K562 (cell line): Measurements from ENCODE around the gene PPP1CA. TPM values are rescaled to one million over a fixed set of nuclear protein-coding genes. Genes with fewer than 3 reads are reported as not detected.

Source experiments
- ARID1B ChIP-seq: fragments of 450-650 bp; IDR thresholded peaks from 2 replicates; pipeline ENCODE4 v1.6.1; 2016; ENCODE audit warnings: antibody characterized with exemption, mild to moderate bottlenecking, inconsistent platforms
- BRD4 ChIP-seq: fragments of 200-600 bp; sonication (generic); IDR thresholded peaks from 2 replicates; pipeline ENCODE4 v1.6.1; 2017; ENCODE audit warnings: inconsistent platforms
- BRD9 ChIP-seq: fragments of 450-650 bp; IDR thresholded peaks from 2 replicates; pipeline ENCODE4 v1.6.1; 2018; ENCODE audit warnings: low read depth; ENCODE audit not compliant: partially characterized antibody
- BRF1 ChIP-seq: IDR thresholded peaks from 3 replicates; pipeline ENCODE4 v1.6.1; 2011; ENCODE audit warnings: borderline replicate concordance, mild to moderate bottlenecking; ENCODE audit not compliant: insufficient read length; ENCODE audit errors: extremely low read depth
- CBFA2T2 ChIP-seq: fragments of 450-650 bp; conservative IDR thresholded peaks from 2 replicates; pipeline ENCODE4 v1.6.1; 2017; ENCODE audit warnings: mild to moderate bottlenecking
- CBX1 ChIP-seq: sonication (generic); IDR thresholded peaks from 2 replicates; pipeline ENCODE4 v1.6.1; 2016; ENCODE audit warnings: antibody characterized with exemption, low read depth, mild to moderate bottlenecking
- CHD4 ChIP-seq: fragments of 200-600 bp; sonication (generic); IDR thresholded peaks from 3 replicates; pipeline ENCODE4 v1.6.1; 2012; ENCODE audit warnings: low read depth, mild to moderate bottlenecking, mixed read lengths, low read length, inconsistent platforms; ENCODE audit not compliant: insufficient read depth, insufficient replicate concordance, poor library complexity, severe bottlenecking
- CUX1 ChIP-seq: fragments of 200-800 bp; sonication (Bioruptor generic); IDR thresholded peaks from 2 replicates; pipeline ENCODE4 v1.6.1; 2016; ENCODE audit warnings: missing genetic modification characterization, missing compliant biosample characterization
- E2F1 ChIP-seq: sonication (generic); formaldehyde crosslinking; IDR thresholded peaks from 2 replicates; pipeline ENCODE4 v1.8.1; 2023; ENCODE audit warnings: mild to moderate bottlenecking, missing genetic modification reagents, moderate library complexity
- ELF2 ChIP-seq: fragments of 250-450 bp; sonication (Bioruptor Pico); IDR thresholded peaks from 2 replicates; pipeline ENCODE4 v1.5.0; 2021; ENCODE audit warnings: mild to moderate bottlenecking
- ELK1 ChIP-seq: sonication (generic); formaldehyde crosslinking; IDR thresholded peaks from 2 replicates; pipeline ENCODE4 v1.8.1; 2022; ENCODE audit warnings: missing genetic modification reagents
- GABPB1 ChIP-seq: sonication (generic); formaldehyde crosslinking; IDR thresholded peaks from 2 replicates; pipeline ENCODE4 v1.8.0; 2022; ENCODE audit warnings: mild to moderate bottlenecking, missing genetic modification reagents
- MEF2D ChIP-seq: conservative IDR thresholded peaks from 2 replicates; pipeline ENCODE4 v1.6.1; 2016; ENCODE audit warnings: low read depth, missing genetic modification characterization, missing compliant biosample characterization
- POLR2G ChIP-seq: fragments of 200-400 bp; formaldehyde crosslinking; IDR thresholded peaks from 2 replicates; pipeline ENCODE4 v1.6.1; 2017; ENCODE audit warnings: low read depth, mild to moderate bottlenecking, antibody characterized with exemption, low read length, moderate library complexity
- POLR3G ChIP-seq: IDR thresholded peaks from 2 replicates; pipeline ENCODE4 v1.6.1; 2011; ENCODE audit not compliant: insufficient read length, insufficient replicate concordance; ENCODE audit errors: extremely low read depth
- PRDM10 ChIP-seq: fragments of 450-650 bp; IDR thresholded peaks from 2 replicates; pipeline ENCODE4 v1.6.1; 2018; ENCODE audit not compliant: partially characterized antibody
- ZNF717 ChIP-seq: fragments of 250-450 bp; sonication (Bioruptor Pico); IDR thresholded peaks from 2 replicates; pipeline ENCODE4 v1.5.0; 2021
- polyA plus RNA-seq, 8 experiments: library from polyadenylated mRNA; depleted of rRNA in 4 of 8; stranded (reverse) in 5 of 8; unstranded in 3 of 8; fragments of >200 nt; fragmentation: Nextera tagmentation in 2 of 8; fragmentation: Illumina TruSeq in 1 of 8; extraction: Ambion mirVana in 2 of 8; extraction: Trizol in 1 of 8; gene quantifications; 2 replicates each; pipeline versions ENCODE4 v1.2.1 to v1.2.3, GENCODE V29; 2011 to 2014; ENCODE audit warnings: inconsistent platforms in 1 of 8, missing spikeins in 1 of 8
- total RNA-seq, 7 experiments: library from RNA; depleted of rRNA in 6 of 7; stranded (reverse); fragments of >200 nt in 6 of 7; fragmentation: Illumina TruSeq in 2 of 7; extraction: Trizol in 2 of 7; gene quantifications; 2 replicates each; pipeline versions ENCODE4 v1.2.1 to v1.2.3, GENCODE V29; 2011 to 2021; ENCODE audit warnings: low replicate concordance in 1 of 7

PPP1CA gene
- total and polyA plus RNA-seq, 9 of the 15 experiments (the other 6 are each of a cell fraction or from before 2014, with no cell fraction given) = 18.2 to 242 (median 188) TPM

GRCh38 chr11:67351275-67352005 is 50.2 kb downstream of the PPP1CA start (continued):
- no peak for TF ChIP-seq POLR3G
- TF ChIP-seq ZNF717 (CRISPR knock-in tag) = no peak
- no peak for TF ChIP-seq E2F1
- no peak for TF ChIP-seq ELK1 (CRISPR knock-in tag)
- no peak for TF ChIP-seq ARID1B
- no peak for TF ChIP-seq MEF2D (tag)
- no peak for TF ChIP-seq CBFA2T2
- TF ChIP-seq BRD9 = no peak
- no peak for TF ChIP-seq CHD4
- no peak for TF ChIP-seq ELF2
- TF ChIP-seq BRF1 = no peak
- no peak for TF ChIP-seq POLR2G
- no peak for TF ChIP-seq PRDM10
- no peak for TF ChIP-seq CBX1
- no peak for TF ChIP-seq BRD4
- TF ChIP-seq GABPB1 = peak; percentile 54; the same call in 1 of the 2 replicates
- no peak for TF ChIP-seq CUX1 (CRISPR knock-in tag)
